GM23338 (cell line): Measurements from ENCODE around the gene BCL7C.

Source experiments
- CREB1 ChIP-seq: fragments of 250-450 bp; sonication (Bioruptor Pico); IDR thresholded peaks from 2 replicates; pipeline ENCODE4 v1.5.0; 2020; ENCODE audit warnings: low read depth, mild to moderate bottlenecking, moderate library complexity
- EZH2 ChIP-seq: fragments of 200-600 bp; sonication (generic); IDR thresholded peaks from one replicate; pipeline ENCODE4 v1.8.0; 2017; ENCODE audit warnings: antibody characterized with exemption, mild to moderate bottlenecking, low read depth; ENCODE audit not compliant: unreplicated experiment
- JUNB ChIP-seq: IDR thresholded peaks from one replicate; pipeline ENCODE4 v1.6.1; 2016; ENCODE audit warnings: antibody characterized with exemption; ENCODE audit not compliant: unreplicated experiment
- POLR2AphosphoS5 ChIP-seq: IDR thresholded peaks from 2 replicates; pipeline ENCODE4 v1.6.1; 2016; ENCODE audit warnings: antibody characterized with exemption, low read depth
- TF ChIP-seq, protein P1 (sequence below), 2 experiments: fragments of 200-600 bp in 1 of 2; sonication (generic) in 1 of 2; conservative IDR thresholded peaks; 2 replicates each; pipeline versions ENCODE4 v1.5.1 to v1.6.1; 2016 to 2017; ENCODE audit warnings: antibody characterized with exemption in 2 of 2, low read depth in 2 of 2, mild to moderate bottlenecking in 2 of 2, moderate library complexity in 1 of 2
- TF ChIP-seq, protein P2 (sequence below): IDR thresholded peaks from one replicate; pipeline ENCODE4 v1.6.1; 2018; ENCODE audit warnings: antibody characterized with exemption; ENCODE audit not compliant: unreplicated experiment
- TF ChIP-seq, protein P3 (sequence below): IDR thresholded peaks from 2 replicates; pipeline ENCODE4 v1.6.1; 2016; ENCODE audit warnings: antibody characterized with exemption

- TF ChIP-seq, protein P1, sequence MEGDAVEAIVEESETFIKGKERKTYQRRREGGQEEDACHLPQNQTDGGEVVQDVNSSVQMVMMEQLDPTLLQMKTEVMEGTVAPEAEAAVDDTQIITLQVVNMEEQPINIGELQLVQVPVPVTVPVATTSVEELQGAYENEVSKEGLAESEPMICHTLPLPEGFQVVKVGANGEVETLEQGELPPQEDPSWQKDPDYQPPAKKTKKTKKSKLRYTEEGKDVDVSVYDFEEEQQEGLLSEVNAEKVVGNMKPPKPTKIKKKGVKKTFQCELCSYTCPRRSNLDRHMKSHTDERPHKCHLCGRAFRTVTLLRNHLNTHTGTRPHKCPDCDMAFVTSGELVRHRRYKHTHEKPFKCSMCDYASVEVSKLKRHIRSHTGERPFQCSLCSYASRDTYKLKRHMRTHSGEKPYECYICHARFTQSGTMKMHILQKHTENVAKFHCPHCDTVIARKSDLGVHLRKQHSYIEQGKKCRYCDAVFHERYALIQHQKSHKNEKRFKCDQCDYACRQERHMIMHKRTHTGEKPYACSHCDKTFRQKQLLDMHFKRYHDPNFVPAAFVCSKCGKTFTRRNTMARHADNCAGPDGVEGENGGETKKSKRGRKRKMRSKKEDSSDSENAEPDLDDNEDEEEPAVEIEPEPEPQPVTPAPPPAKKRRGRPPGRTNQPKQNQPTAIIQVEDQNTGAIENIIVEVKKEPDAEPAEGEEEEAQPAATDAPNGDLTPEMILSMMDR (conservative IDR thresholded peaks at IDR 0.05; ENCODE audit: low read depth in 2 of 2), result no peak
- TF ChIP-seq EZH2 (no peak), POLR2AphosphoS5 (no peak), CREB1 (no peak), JUNB (no peak)
- TF ChIP-seq, protein P2, sequence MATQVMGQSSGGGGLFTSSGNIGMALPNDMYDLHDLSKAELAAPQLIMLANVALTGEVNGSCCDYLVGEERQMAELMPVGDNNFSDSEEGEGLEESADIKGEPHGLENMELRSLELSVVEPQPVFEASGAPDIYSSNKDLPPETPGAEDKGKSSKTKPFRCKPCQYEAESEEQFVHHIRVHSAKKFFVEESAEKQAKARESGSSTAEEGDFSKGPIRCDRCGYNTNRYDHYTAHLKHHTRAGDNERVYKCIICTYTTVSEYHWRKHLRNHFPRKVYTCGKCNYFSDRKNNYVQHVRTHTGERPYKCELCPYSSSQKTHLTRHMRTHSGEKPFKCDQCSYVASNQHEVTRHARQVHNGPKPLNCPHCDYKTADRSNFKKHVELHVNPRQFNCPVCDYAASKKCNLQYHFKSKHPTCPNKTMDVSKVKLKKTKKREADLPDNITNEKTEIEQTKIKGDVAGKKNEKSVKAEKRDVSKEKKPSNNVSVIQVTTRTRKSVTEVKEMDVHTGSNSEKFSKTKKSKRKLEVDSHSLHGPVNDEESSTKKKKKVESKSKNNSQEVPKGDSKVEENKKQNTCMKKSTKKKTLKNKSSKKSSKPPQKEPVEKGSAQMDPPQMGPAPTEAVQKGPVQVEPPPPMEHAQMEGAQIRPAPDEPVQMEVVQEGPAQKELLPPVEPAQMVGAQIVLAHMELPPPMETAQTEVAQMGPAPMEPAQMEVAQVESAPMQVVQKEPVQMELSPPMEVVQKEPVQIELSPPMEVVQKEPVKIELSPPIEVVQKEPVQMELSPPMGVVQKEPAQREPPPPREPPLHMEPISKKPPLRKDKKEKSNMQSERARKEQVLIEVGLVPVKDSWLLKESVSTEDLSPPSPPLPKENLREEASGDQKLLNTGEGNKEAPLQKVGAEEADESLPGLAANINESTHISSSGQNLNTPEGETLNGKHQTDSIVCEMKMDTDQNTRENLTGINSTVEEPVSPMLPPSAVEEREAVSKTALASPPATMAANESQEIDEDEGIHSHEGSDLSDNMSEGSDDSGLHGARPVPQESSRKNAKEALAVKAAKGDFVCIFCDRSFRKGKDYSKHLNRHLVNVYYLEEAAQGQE, result no peak
- TF ChIP-seq, protein P3, sequence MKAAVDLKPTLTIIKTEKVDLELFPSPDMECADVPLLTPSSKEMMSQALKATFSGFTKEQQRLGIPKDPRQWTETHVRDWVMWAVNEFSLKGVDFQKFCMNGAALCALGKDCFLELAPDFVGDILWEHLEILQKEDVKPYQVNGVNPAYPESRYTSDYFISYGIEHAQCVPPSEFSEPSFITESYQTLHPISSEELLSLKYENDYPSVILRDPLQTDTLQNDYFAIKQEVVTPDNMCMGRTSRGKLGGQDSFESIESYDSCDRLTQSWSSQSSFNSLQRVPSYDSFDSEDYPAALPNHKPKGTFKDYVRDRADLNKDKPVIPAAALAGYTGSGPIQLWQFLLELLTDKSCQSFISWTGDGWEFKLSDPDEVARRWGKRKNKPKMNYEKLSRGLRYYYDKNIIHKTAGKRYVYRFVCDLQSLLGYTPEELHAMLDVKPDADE, result no peak
Observed at GRCh38 chr16:30840611-30841010, 53.3 kb downstream of the BCL7C start.
